HAP-1 (cell line): Measurements from ENCODE around the gene TTYH1.

Experiments
- DNase-seq, 2 experiments: peaks; one replicate each; pipeline ENCODE4 v3.0.0-alpha.2; 2016 to 2020; ENCODE audit warnings: low spot score in 2 of 2
- H3K27me3 ChIP-seq: fragments of 250-450 bp; sonication (Bioruptor Pico); 2 replicates; pipeline ENCODE4 v1.5.1; 2020; ENCODE audit warnings: low read depth, mild to moderate bottlenecking, moderate library complexity
- H3K36me3 ChIP-seq: fragments of 250-450 bp; sonication (Bioruptor Pico); replicated peaks from 2 replicates; pipeline ENCODE4 v1.5.1; 2020; ENCODE audit warnings: mild to moderate bottlenecking
- H3K4me1 ChIP-seq: fragments of 250-450 bp; sonication (Bioruptor Pico); 2 replicates; pipeline ENCODE4 v1.5.1; 2020; ENCODE audit warnings: mild to moderate bottlenecking
- H3K4me3 ChIP-seq: fragments of 250-450 bp; sonication (Bioruptor Pico); 2 replicates; pipeline ENCODE4 v1.5.1; 2020; ENCODE audit warnings: mild to moderate bottlenecking, moderate library complexity
- H3K9me3 ChIP-seq: fragments of 250-450 bp; sonication (Bioruptor Pico); 2 replicates; pipeline ENCODE4 v1.5.1; 2020; ENCODE audit warnings: mild to moderate bottlenecking, moderate library complexity
- in situ Hi-C: fragments of 300-500 bp; cut with MboI; formaldehyde crosslinking; loops from 3 replicates; pipeline ENCODE4 v1.14.3; 2020; ENCODE audit warnings: low sequenced_read_pairs, inconsistent platforms, mixed read lengths

The TTYH1 gene

GRCh38 chr19:54421521-54421920 is 6.3 kb downstream of the TTYH1 start:
- Histone ChIP-seq H3K36me3 (no peaks in the 10 kb centered on the region), H3K27me3 (no peaks in the 10 kb centered on the region), H3K4me1 (peaks cover 22% of the 10 kb centered on the region), H3K9me3 (no peaks in the 10 kb centered on the region), H3K4me3 (no peak overlapping the region)
- in situ Hi-C loops, result no loop called here
- no peak for DNase-seq

GRCh38 chr19:54422136-54422535 is 6.9 kb downstream of the TTYH1 start:
- H3K4me1 ChIP-seq, result peaks cover 22% of the 10 kb centered on the region
- no peaks in the 10 kb centered on the region for H3K9me3 ChIP-seq
- no peak overlapping the region for H3K4me3 ChIP-seq
- DNase-seq, result no peak
- no peaks in the 10 kb centered on the region for H3K36me3 ChIP-seq
- in situ Hi-C loops, result no loop called here
- no peaks in the 10 kb centered on the region for H3K27me3 ChIP-seq

- Histone ChIP-seq H3K27me3 (no peaks in the 10 kb centered on the region), H3K4me3 (no peak overlapping the region), H3K4me1 (peaks cover 15% of the 10 kb centered on the region), H3K36me3 (no peaks in the 10 kb centered on the region), H3K9me3 (no peaks in the 10 kb centered on the region)
- in situ Hi-C loops, result no loop called here
- DNase-seq, result no peak
Observed at GRCh38 chr19:54424201-54424600, 8.9 kb downstream of the TTYH1 start.

GRCh38 chr19:54424660-54425381 is 9.6 kb downstream of the TTYH1 start:
- DNase-seq, result no peak
- H3K4me1 ChIP-seq, result peaks cover 14% of the 10 kb centered on the region
- in situ Hi-C loops, result no loop called here
- H3K9me3 ChIP-seq, result no peaks in the 10 kb centered on the region
- no peak overlapping the region for H3K4me3 ChIP-seq
- no peaks in the 10 kb centered on the region for H3K36me3 ChIP-seq
- H3K27me3 ChIP-seq, result no peaks in the 10 kb centered on the region

GRCh38 chr19:54425382-54425723 is 10.1 kb downstream of the TTYH1 start:
- no peak for DNase-seq
- no peaks in the 10 kb centered on the region for H3K27me3 ChIP-seq
- in situ Hi-C loops, result no loop called here

GRCh38 chr19:54426291-54426931 is 11.1 kb downstream of the TTYH1 start:
- Histone ChIP-seq H3K9me3 (no peaks in the 10 kb centered on the region), H3K4me1 (no peaks in the 10 kb centered on the region; the same call in 1 of the 2 replicates), H3K27me3 (no peaks in the 10 kb centered on the region), H3K36me3 (no peaks in the 10 kb centered on the region), H3K4me3 (no peak overlapping the region)
- in situ Hi-C loops, result no loop called here
- peak in 1 of 2 experiments; percentile 7 for DNase-seq

More at GRCh38 chr19:54425382-54425723, 10.1 kb downstream of the TTYH1 start:
- no peaks in the 10 kb centered on the region for H3K36me3 ChIP-seq
- H3K4me1 ChIP-seq, result peaks cover 8% of the 10 kb centered on the region
- no peak overlapping the region for H3K4me3 ChIP-seq
- H3K9me3 ChIP-seq, result no peaks in the 10 kb centered on the region

- H3K27me3 ChIP-seq, result no peaks in the 10 kb centered on the region
- no peaks in the 10 kb centered on the region for H3K4me1 ChIP-seq
- H3K9me3 ChIP-seq, result no peaks in the 10 kb centered on the region
- no peak overlapping the region for H3K4me3 ChIP-seq
- in situ Hi-C loops, result no loop called here
- no peak for DNase-seq
- H3K36me3 ChIP-seq, result no peaks in the 10 kb centered on the region
Observed at GRCh38 chr19:54427586-54427985, 12.3 kb downstream of the TTYH1 start.

- H3K4me3 ChIP-seq, result no peak overlapping the region
- no peaks in the 10 kb centered on the region for H3K27me3 ChIP-seq
- no peaks in the 10 kb centered on the region for H3K36me3 ChIP-seq
- in situ Hi-C loops, result no loop called here
- peak in 1 of 2 experiments; percentile 7 for DNase-seq
- H3K9me3 ChIP-seq, result no peaks in the 10 kb centered on the region
- H3K4me1 ChIP-seq, result no peaks in the 10 kb centered on the region
Observed at GRCh38 chr19:54428323-54429175, 13.3 kb downstream of the TTYH1 start.

GRCh38 chr19:54429176-54429495 is 13.9 kb downstream of the TTYH1 start:
- no peak for DNase-seq
- H3K4me3 ChIP-seq, result no peak overlapping the region
- in situ Hi-C loops, result no loop called here
- no peaks in the 10 kb centered on the region for H3K4me1 ChIP-seq
- no peaks in the 10 kb centered on the region for H3K36me3 ChIP-seq
- no peaks in the 10 kb centered on the region for H3K9me3 ChIP-seq
- no peaks in the 10 kb centered on the region for H3K27me3 ChIP-seq

- Histone ChIP-seq H3K9me3 (no peaks in the 10 kb centered on the region), H3K36me3 (no peaks in the 10 kb centered on the region), H3K4me1 (no peaks in the 10 kb centered on the region), H3K27me3 (no peaks in the 10 kb centered on the region), H3K4me3 (no peak overlapping the region)
- peak in 1 of 2 experiments; percentile 13 for DNase-seq
- in situ Hi-C loops, result no loop called here
Observed at GRCh38 chr19:54429545-54430227, 14.4 kb downstream of the TTYH1 start.

GRCh38 chr19:54430306-54431254 is 15.3 kb downstream of the TTYH1 start:
- no peaks in the 10 kb centered on the region for H3K27me3 ChIP-seq
- H3K36me3 ChIP-seq, result no peaks in the 10 kb centered on the region
- peak overlapping the region; percentile 20 for H3K4me3 ChIP-seq
- DNase-seq, result peak; percentile 55 to 81
- in situ Hi-C loops, result no loop called here
- H3K9me3 ChIP-seq, result no peaks in the 10 kb centered on the region
- no peaks in the 10 kb centered on the region for H3K4me1 ChIP-seq

- no peaks in the 10 kb centered on the region for H3K27me3 ChIP-seq
- DNase-seq, result peak in 1 of 2 experiments; percentile 6
- no peak overlapping the region for H3K4me3 ChIP-seq
- no peaks in the 10 kb centered on the region for H3K9me3 ChIP-seq
- no peaks in the 10 kb centered on the region for H3K4me1 ChIP-seq
- no peaks in the 10 kb centered on the region for H3K36me3 ChIP-seq
- in situ Hi-C loops, result no loop called here
Observed at GRCh38 chr19:54431255-54431838, 16.1 kb downstream of the TTYH1 start.
